Measurements from ENCODE around the gene DCST2. TPM values are rescaled to one million over a fixed set of nuclear protein-coding genes. Genes with fewer than 3 reads are reported as not detected.

The DCST2 gene
- total and polyA plus RNA-seq, 2 of the 8 experiments (the other 6 are each of a cell fraction or from before 2014, with no cell fraction given), result 0.43 to 2.1 TPM

- Histone ChIP-seq H2BK120ac (replicated peaks; ENCODE audit: low read depth, low read length) (no peak overlapping the region), H3K36me3 (ENCODE audit: control insufficient read depth in 2 of 4, insufficient read depth in 4 of 4, low read length in 3 of 4) (no peaks in the 10 kb centered on the region), H3K9me3 (ENCODE audit: insufficient read depth in 2 of 2, low read depth in 1 of 2, low read length in 1 of 2) (no peaks in the 10 kb centered on the region), H2BK12ac (ENCODE audit: low read depth, low read length) (no peak overlapping the region), H4K91ac (replicated peaks; ENCODE audit: insufficient read length, low read length) (no peak overlapping the region), H3K27me3 (replicated peaks in 1 of 4; ENCODE audit: control insufficient read depth in 3 of 4, extremely low read depth in 1 of 4, insufficient read depth in 3 of 4, low read length in 3 of 4) (peaks cover 0 to 2% (median 0%) of the 10 kb centered on the region in 4 experiments; a peak in 3 of 7 replicates), H2BK15ac (ENCODE audit: low read length) (peak overlapping the region; percentile 63; the same call in 1 of the 2 replicates), H3K4me1 (replicated peaks in 1 of 4; ENCODE audit: control insufficient read depth in 3 of 4, insufficient read depth in 4 of 4, low read length in 3 of 4) (no peaks in the 10 kb centered on the region), H3K4ac (replicated peaks; ENCODE audit: insufficient read length, low read depth, low read length) (no peak overlapping the region), H3K23ac (ENCODE audit: insufficient read length) (no peak overlapping the region), H3K4me2 (ENCODE audit: insufficient read depth in 1 of 2, low read depth in 2 of 2, low read length in 2 of 2) (no peak overlapping the region), H3K4me3 (ENCODE audit: extremely low read depth in 1 of 4, insufficient read depth in 2 of 4, low read depth in 3 of 4, low read length in 4 of 4) (no peak overlapping the region), H3K79me2 (ENCODE audit: control insufficient read depth in 1 of 2, insufficient read depth in 2 of 2, low read length in 2 of 2) (no peaks in the 10 kb centered on the region), H2BK20ac (ENCODE audit: low read length) (no peak overlapping the region), H3K56ac (replicated peaks; ENCODE audit: insufficient read length, low read depth, low read length) (no peak overlapping the region), H3K18ac (ENCODE audit: extremely low read depth, low read length) (no peak overlapping the region), H4K8ac (ENCODE audit: extremely low read depth, insufficient read depth, low read length) (no peak overlapping the region), H3K9ac (replicated peaks in 1 of 4; ENCODE audit: extremely low read depth in 1 of 4, low read depth in 3 of 4, low read length in 3 of 4) (no peak overlapping the region), H2AFZ (ENCODE audit: low read length) (no peak overlapping the region), H3K79me1 (ENCODE audit: low read depth, low read length) (no peaks in the 10 kb centered on the region; the same call in 1 of the 2 replicates), H4K5ac (ENCODE audit: insufficient read length, low read depth, low read length) (no peak overlapping the region), H2BK5ac (ENCODE audit: low read depth, low read length) (no peak overlapping the region), H3K27ac (ENCODE audit: low read depth, low read length) (no peak overlapping the region), H4K20me1 (replicated peaks in 1 of 2; ENCODE audit: control insufficient read depth in 1 of 2, insufficient read depth in 2 of 2, low read length in 2 of 2) (no peaks in the 10 kb centered on the region), H2AK5ac (ENCODE audit: low read depth, low read length) (no peak overlapping the region), H3K14ac (ENCODE audit: insufficient read length) (no peak overlapping the region), H3K23me2 (ENCODE audit: low read depth, low read length) (no peaks in the 10 kb centered on the region)
- no peak for TF ChIP-seq EZH2 (IDR thresholded peaks at IDR 0.05; ENCODE audit: low read depth, low read length, severe bottlenecking)
- TF ChIP-seq GABPA (IDR thresholded peaks at IDR 0.05; ENCODE audit: borderline replicate concordance, insufficient read depth, low read length), result no peak
- no peak for TF ChIP-seq SIX5 (IDR thresholded peaks at IDR 0.05; ENCODE audit: low read depth, low read length)
- TF ChIP-seq HDAC2 (IDR thresholded peaks at IDR 0.05; ENCODE audit: borderline replicate concordance in 1 of 2, low read depth in 2 of 2, low read length in 2 of 2), result no peak
- TF ChIP-seq SP1 (IDR thresholded peaks at IDR 0.05; ENCODE audit: low read depth, low read length), result no peak
- TF ChIP-seq JUN (IDR thresholded peaks at IDR 0.05; ENCODE audit: low read depth, low read length), result no peak
- TF ChIP-seq RBBP5 (IDR thresholded peaks at IDR 0.05; ENCODE audit: borderline replicate concordance, low read depth, low read length), result no peak
- no peak for TF ChIP-seq CBX5 (IDR thresholded peaks at IDR 0.05; ENCODE audit: low read depth, low read length)
- TF ChIP-seq CREB1 (IDR thresholded peaks at IDR 0.05), result no peak
- TF ChIP-seq MAX (IDR thresholded peaks at IDR 0.05), result no peak
- no peak for TF ChIP-seq RAD21 (IDR thresholded peaks at IDR 0.05 in 1 of 2, conservative IDR thresholded peaks at IDR 0.05 in 1 of 2; ENCODE audit: low read depth in 2 of 2, low read length in 2 of 2)
- 76% methylated on average over 4 of the region's 4 CpGs; no CpG with 5 or more reads in 1 of the 2 experiments for WGBS, 2 experiments (ENCODE audit: extremely low coverage in 1 of 2, insufficient coverage in 1 of 2, insufficient read length in 1 of 2, insufficient replicate concordance in 2 of 2, low coverage in 1 of 2, low lambda C conversion rate in 2 of 2, missing lambda C conversion rate in 1 of 2)
- DNase-seq (ENCODE audit: low read depth in 1 of 2, low spot score in 2 of 2) (no peak), FAIRE-seq (no peak)
- ChIA-PET POLR2A (ENCODE audit: partially characterized antibody) (interaction anchor here (1.6 to 8.8 kb wide), 2 partner anchors 19 to 26 kb away, joined by 3 to 60 read pairs; no protein-coding TSS in a partner anchor), CTCF (ENCODE audit: partially characterized antibody) (interaction anchor here (1.2 to 32.4 kb wide), 9 partner anchors 8 to 52 kb away, joined by 3 to 907 read pairs (median 11); partner anchors contain the start of genes ADAM15, DCST1, DCST2 and EFNA3)
Observed at GRCh38 chr1:155039308-155039669, 5.7 kb upstream of the DCST2 start.

Data from H1 (cell line).